ENCODE data around the gene B4GALNT2. TPM values are rescaled to one million over a fixed set of nuclear protein-coding genes. Genes with fewer than 3 reads are reported as not detected.

B4GALNT2 gene
- total RNA-seq, 1 donor from 2014 or later = 0.03 TPM

Other genes with a start within 250 kb of the B4GALNT2 start
- gene ATP5MC1, start 240.0 kb upstream of the B4GALNT2 start, total RNA-seq = 55.2 TPM
- gene UBE2Z, start 224.4 kb upstream of the B4GALNT2 start, total RNA-seq = 18.7 TPM
- 53.4 TPM for gene SNF8, start 187.9 kb upstream of the B4GALNT2 start, total RNA-seq
- not detected for gene GIP, start 164.2 kb upstream of the B4GALNT2 start, total RNA-seq
- 1.2 TPM for gene IGF2BP1, start 135.4 kb upstream of the B4GALNT2 start, total RNA-seq
- gene GNGT2, start 77.8 kb downstream of the B4GALNT2 start, total RNA-seq = 0.20 TPM
- gene ABI3, start 77.9 kb downstream of the B4GALNT2 start, total RNA-seq = 4.0 TPM
- 0.28 TPM for gene PHOSPHO1, start 98.0 kb downstream of the B4GALNT2 start, total RNA-seq
- gene ZNF652, start 229.5 kb downstream of the B4GALNT2 start, total RNA-seq = 38.6 TPM